KOPT-K1 (cell line): ENCODE data around the gene MCCC1.

Experiments
- H3K27ac ChIP-seq: fragments of 200-600 bp; sonication (generic); 2 replicates; pipeline ENCODE4 v1.5.1; 2016; ENCODE audit warnings: antibody characterized with exemption, mild to moderate bottlenecking, low read depth, low read length; ENCODE audit not compliant: poor library complexity, severe bottlenecking
- H3K36me3 ChIP-seq: fragments of 200-600 bp; sonication (generic); 2 replicates; pipeline ENCODE4 v1.5.1; 2017; ENCODE audit warnings: antibody characterized with exemption, mild to moderate bottlenecking, low read length, moderate library complexity; ENCODE audit not compliant: insufficient read depth
- H3K9me3 ChIP-seq: fragments of 200-600 bp; sonication (generic); 2 replicates; pipeline ENCODE4 v1.5.1; 2017; ENCODE audit warnings: antibody characterized with exemption, low read length, mild to moderate bottlenecking; ENCODE audit not compliant: insufficient read depth, poor library complexity, severe bottlenecking

MCCC1 gene

DNA sequence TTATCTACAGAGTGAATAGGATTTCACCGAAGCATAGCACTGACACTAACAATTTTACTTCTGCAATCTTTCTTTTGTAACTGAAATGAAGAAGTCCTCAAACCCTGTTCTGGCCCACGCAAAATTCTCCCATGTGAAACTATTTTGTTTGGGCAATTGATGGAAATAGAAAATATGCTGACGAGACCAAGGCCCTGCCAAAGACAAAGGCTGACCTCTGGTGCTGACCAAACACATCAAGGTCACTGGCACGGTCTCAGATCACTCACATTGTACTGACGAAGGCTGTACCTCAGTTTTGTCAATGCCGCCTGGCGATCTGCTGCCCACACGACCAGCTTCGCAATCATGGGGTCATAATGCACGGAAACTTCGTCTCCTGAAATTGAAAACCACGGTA is 60.5 kb downstream of the MCCC1 start:
- H3K27ac ChIP-seq: no peak overlapping the region
- H3K36me3 ChIP-seq: peaks cover 69% of the 10 kb centered on the region
- no peaks in the 10 kb centered on the region for H3K9me3 ChIP-seq

DNA sequence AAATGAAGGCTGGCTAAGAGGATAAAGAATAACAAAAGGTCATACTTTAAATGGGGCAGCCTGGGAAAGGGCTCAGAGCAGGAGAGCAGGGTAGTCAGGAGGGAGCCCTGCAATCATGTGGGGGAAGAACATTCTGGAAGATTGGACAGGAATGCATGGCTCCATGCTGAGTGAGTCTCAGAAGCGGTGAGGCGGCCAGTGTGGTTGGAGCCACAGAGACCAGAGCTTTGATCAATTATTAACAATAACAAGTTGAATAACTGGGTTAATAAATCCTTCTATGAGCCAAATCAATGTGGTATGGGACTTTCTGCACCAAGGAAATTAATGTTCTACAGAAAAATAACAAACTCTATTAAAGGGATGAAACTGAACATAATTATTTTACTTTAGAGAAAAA is 61.1 kb downstream of the MCCC1 start:
- peaks cover 69% of the 10 kb centered on the region for H3K36me3 ChIP-seq
- no peak overlapping the region for H3K27ac ChIP-seq
- no peaks in the 10 kb centered on the region for H3K9me3 ChIP-seq

DNA sequence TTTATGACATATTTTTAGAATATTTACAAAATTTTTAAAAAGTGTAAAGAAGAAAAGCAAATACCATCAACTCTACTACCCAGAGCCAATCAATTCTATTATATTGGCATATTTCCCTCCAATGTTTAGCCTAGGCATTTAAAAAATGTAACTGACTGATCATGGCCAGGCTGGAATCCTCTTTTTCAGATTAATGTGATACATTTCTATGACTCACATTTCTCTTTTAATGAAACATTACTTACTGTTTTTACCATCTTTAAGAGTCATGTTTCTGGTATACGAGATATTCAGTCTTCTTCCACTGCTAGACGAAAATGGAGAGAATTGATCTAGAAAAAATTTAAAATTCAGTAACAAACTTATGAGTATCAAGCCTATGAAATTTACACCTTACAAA is 65.5 kb downstream of the MCCC1 start:
- H3K36me3 ChIP-seq: peaks cover 75% of the 10 kb centered on the region
- H3K9me3 ChIP-seq: no peaks in the 10 kb centered on the region
- H3K27ac ChIP-seq: no peak overlapping the region

DNA sequence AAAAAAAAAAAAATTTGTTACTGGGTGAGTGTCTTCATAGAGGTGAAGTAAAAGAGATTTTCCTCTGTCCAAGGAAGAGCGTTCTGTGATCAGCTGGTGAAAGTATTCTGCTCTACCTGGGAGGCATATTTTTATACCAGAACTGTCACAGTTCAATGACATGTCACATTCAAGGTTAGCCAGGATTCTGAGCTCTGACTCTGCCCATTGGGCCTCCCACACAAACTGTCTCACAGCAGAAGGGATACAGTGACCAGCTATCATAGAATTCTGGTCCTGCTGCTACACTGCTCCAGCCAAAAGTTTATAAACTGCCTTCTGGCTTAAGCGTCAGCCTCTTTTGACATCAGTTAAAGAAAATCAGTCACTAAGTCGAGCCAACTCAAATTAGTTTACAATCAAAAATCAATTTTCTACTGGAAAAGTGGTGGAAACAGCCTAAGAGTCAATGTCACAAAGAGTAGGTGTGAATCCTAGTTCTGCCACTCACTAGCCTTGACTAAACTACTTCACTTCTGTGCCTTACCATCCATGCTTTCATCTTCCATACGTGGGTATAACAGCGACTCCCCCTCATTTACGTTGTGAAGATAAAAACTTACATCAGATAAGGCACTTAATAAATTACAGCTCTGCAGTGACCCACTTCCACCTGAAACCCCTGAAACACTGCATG is 66.3 kb downstream of the MCCC1 start:
- peaks cover 75% of the 10 kb centered on the region for H3K36me3 ChIP-seq
- no peaks in the 10 kb centered on the region for H3K9me3 ChIP-seq
- H3K27ac ChIP-seq: no peak overlapping the region

DNA sequence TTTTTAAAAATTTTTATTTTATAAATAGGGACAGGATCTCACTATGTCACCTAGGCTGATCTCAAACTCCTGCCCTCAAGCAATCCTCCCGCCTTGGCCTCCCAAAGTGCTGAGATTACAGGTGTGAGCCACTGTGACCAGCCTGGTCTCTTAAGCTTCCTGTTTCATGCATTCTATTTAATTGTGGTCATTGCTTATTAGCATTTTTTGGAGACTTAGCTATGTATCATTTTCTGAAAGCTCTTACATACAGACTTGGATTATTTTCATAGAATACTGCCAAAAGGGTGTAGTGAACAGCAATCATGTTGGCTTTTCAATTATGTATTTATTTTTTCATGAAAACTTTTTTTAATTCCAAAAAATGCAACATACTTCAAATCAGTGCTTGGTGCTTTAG is 67.5 kb downstream of the MCCC1 start:
- H3K36me3 ChIP-seq: peaks cover 64% of the 10 kb centered on the region
- H3K9me3 ChIP-seq: no peaks in the 10 kb centered on the region
- H3K27ac ChIP-seq: no peak overlapping the region

DNA sequence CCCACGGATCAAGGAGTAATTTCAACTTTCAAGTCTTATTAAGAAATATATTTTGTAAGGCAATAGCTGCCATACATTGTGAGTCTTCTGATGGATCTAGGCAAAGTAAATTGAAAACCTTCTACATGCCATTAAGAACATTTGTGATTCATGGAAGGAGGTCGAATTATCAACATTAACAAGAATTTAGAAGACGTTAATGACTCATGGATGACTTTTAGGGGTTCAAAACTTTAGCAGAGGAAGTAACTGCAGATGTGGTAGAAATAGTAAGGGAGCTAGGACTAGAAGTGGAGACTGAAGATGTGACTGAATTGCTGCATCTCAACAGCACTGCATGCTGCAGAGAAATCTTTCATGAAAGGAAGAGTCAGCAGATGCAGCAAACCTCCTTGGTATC is 70.9 kb downstream of the MCCC1 start:
- Histone ChIP-seq H3K36me3 (peaks cover 70% of the 10 kb centered on the region), H3K27ac (no peak overlapping the region)

DNA sequence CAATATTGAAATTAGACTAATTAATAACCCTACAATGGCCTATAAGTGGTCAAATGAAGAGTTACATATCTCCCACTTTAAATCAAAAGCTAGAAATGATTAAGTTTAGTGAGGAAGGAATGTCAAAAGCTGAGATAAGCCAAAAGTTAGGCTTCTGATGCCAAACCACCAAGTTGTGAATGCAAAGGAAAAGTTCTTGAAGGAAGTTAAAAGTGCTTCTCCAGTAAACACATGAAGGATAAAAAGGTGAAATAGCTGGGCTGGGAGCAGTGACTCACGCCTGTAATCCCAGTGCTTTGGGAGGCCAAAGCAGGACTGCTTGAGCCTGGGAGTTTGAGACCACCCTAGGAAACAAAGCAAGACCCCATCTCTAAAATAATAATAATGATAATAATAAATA is 72.0 kb downstream of the MCCC1 start:
- Histone ChIP-seq H3K27ac (no peak overlapping the region), H3K9me3 (no peaks in the 10 kb centered on the region), H3K36me3 (peaks cover 65% of the 10 kb centered on the region)

More for the DNA sequence above, 70.9 kb downstream of the MCCC1 start:
- no peaks in the 10 kb centered on the region for H3K9me3 ChIP-seq

DNA sequence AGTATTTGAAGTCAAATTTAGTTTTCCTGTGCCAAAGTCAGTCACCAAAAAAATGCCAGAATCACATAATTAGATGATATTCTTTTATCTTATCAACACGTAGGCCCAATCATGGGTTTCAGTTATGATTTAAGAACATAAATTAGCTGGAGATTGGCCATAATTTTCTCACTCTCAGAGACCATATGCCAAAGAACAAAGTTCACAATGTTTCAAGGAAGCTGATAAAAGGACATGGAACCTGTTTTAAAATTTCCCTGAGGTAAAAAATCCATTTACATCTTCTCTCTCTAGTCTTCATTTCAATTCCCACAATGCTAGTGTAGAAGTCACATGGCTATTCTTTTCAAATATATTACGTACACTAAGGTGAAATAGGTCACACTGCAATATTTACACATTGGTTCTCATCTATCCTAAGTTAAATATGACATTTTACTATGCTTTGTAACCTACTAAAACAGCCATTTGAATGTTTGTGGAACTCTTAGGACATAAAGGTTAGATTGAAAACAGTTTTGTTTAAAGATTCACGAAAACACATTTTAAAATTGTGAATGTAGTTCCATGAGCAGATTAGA is 76.3 kb downstream of the MCCC1 start:
- no peaks in the 10 kb centered on the region for H3K9me3 ChIP-seq
- H3K27ac ChIP-seq: no peak overlapping the region
- H3K36me3 ChIP-seq: peaks cover 67% of the 10 kb centered on the region

DNA sequence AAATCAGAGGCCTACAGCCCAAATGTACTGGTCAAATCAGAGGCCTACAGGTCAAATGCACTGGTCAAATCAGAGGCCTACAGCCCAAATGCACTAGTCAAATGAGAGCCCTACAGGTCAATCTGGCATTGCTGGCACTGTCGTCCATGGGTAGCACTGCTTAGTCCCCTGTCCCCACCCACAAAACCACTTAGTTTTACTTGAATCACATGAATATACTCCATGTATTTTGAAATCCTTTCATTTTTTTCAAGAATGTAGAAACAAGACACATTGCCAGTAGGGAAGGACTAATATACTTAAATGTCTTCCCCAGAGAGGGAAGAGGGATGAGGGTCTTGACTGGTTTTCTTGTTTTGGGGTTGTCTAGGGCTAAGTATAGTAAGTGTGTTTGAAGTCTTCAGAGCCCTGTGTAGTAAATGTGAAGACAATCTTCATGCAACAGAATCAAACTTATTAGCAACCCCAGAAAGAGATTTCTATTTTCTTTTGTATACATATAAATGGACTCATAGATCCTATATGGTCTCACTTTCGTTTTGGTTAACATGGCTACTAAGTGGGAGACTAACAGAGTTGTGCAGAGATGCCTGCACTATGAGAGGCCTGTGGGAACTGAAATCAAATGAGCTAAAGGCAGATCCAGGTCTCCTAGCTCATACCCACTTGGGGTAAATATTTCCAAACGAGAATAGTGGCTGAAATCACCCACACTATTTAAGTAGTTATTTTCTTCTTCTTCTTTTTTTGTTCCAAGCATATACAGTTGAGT is 80.7 kb downstream of the MCCC1 start:
- Histone ChIP-seq H3K9me3 (no peaks in the 10 kb centered on the region), H3K36me3 (peaks cover 76% of the 10 kb centered on the region), H3K27ac (no peak overlapping the region)

DNA sequence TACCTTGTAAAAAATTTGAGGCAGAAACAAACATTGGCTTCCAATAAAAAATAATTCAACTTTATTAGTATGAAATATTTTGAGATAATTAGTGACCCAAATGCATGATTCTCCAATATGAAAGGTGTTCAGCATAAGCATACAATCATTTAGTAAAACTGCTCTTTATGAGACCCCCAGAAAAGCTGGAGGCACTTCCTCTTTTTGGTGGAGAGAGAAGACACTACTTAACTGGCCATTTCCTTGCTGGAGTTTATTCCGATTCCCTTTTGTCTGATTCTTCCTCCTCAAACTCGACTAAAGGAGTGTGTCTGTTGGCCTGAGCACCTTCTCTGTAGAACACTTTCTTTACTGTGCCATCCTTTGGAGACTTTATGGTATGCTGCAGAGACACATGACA is 84.1 kb downstream of the MCCC1 start:
- H3K27ac ChIP-seq: no peak overlapping the region
- H3K36me3 ChIP-seq: peaks cover 50% of the 10 kb centered on the region
- no peaks in the 10 kb centered on the region for H3K9me3 ChIP-seq

DNA sequence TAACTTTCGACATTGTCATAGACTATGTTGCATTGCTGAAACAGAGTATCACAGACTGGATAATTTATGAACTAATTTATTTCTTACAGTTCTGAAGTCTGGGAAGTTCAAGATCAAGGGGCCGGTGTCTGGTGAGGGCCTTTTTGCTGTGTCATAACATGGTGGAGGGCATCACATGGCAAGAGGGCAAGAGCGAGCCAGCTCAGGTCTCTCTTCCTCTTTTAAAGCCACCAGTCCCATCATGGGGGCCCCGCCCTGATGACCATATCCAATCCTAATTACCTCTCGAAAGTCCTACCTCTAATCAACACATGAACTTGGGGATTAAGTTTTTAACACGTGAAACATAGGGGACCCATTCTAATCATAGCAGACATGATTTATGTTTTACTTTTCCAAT is 85.4 kb downstream of the MCCC1 start:
- peaks cover 36% of the 10 kb centered on the region for H3K36me3 ChIP-seq
- H3K9me3 ChIP-seq: no peaks in the 10 kb centered on the region
- H3K27ac ChIP-seq: no peak overlapping the region

DNA sequence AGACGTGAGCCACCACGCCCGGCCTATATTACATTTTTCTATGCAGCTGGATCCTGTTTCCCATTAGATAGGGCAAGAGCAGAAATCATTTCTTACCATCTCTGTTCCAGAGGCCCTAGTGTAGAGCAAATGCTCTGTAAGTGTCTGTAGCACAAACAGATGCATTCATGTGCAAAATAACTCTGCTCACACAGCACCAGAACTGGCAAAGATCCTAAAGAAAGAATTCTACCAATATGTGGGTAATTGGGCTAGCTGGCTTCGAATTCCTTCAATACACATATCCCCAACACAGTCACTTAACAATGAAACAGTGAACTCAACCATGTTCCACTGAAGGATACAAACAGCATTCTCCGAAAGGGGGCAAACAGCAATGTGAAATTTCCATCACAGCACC is 86.2 kb downstream of the MCCC1 start:
- Histone ChIP-seq H3K27ac (no peak overlapping the region), H3K9me3 (no peaks in the 10 kb centered on the region), H3K36me3 (peaks cover 29% of the 10 kb centered on the region)

DNA sequence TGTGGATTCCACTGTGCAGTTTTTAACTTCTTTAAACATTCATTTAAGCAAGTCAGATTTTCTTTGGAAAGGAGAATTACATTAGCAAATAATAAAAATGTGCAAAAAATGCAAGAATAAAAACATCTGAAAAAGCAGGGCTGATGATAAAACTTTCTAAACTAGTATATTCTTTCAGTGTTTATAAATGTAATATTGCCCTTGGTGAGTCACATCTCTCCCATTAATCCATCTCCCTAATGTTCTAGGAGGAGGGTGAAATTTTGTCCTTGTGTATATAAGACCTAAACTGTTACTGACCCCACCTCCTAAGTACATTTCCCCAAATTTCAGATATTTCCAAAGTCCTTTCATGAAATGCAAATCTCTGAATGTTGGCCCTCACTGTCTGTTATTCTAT is 90.5 kb downstream of the MCCC1 start:
- Histone ChIP-seq H3K36me3 (no peaks in the 10 kb centered on the region; the same call in 1 of the 2 replicates), H3K27ac (no peak overlapping the region), H3K9me3 (no peaks in the 10 kb centered on the region)

DNA sequence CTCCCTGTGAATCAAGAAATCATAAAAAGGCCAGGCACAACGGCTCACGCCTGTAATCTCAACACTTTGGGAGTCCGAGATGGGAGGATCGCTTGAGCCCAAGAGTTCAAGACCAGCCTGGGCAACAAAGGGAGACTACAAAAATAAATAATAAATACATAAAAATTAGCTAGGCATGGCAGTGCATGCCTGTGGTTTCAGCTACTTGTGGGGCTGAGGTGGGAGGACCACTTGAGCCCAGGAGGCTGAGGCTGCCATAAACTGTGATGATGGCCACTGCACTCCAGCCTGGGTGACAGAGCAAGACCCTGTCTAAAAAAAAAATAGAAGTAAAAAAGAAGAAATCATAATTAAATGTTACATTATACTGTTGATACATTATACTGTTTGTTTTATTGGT is 91.0 kb downstream of the MCCC1 start:
- no peaks in the 10 kb centered on the region for H3K9me3 ChIP-seq
- H3K36me3 ChIP-seq: no peaks in the 10 kb centered on the region
- no peak overlapping the region for H3K27ac ChIP-seq

DNA sequence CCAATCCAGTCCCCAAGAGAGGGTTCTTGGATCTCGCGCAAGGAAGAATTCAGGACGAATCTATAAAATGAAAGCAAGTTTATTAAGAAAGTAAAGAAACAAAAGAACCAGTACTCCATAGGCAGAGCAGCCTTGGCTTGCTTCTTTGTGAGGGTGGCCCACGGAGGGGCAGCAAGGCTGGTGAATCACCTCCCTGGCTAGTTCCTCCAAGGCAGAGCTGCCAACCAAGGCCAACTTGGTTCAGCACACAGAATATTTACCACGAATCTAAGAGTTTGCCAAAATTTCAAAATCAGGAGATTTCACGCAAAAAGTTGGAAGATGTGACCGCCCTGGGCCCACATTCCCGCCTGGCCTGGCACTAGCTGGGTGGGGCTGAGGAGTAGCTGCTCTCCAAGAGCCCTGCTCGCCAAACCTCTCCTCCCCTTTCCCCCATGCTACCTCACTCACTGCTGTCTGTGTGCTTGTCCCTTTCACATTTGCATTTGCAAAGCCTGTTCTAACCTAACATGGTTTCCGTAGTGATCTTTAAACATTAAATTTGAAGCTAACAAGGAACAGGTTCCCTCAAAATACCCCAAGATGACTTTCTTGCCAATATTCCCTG is 92.8 kb downstream of the MCCC1 start:
- Histone ChIP-seq H3K27ac (no peak overlapping the region), H3K9me3 (no peaks in the 10 kb centered on the region), H3K36me3 (no peaks in the 10 kb centered on the region)
